PC-3 (cell line): ENCODE data around the gene RMC1. TPM values are rescaled to one million over a fixed set of nuclear protein-coding genes. Genes with fewer than 3 reads are reported as not detected.

Experiments used
- ATAC-seq: fragments of 200-7000 bp; cut with Tn5 transposase; 2 replicates; pipeline ENCODE4 v1.9.1; 2020; ENCODE audit warnings: mild to moderate bottlenecking, moderate library complexity
- BruUV-seq: library from RNA; stranded (reverse); fragments of 400-500 nt; replicated peaks from 2 replicates; lab custom pipeline; 2021; lab: Mats Ljungman, UMichigan
- CTCF ChIA-PET: fragments of 300-600 bp; sonication (Branson Sonifier 250); formaldehyde crosslinking; loops from one replicate; lab custom pipeline; 2022; ENCODE audit warnings: antibody characterized with exemption; lab: Charles Lee
- POLR2A ChIA-PET: fragments of 300-600 bp; sonication (Branson Sonifier 250); formaldehyde crosslinking; loops from one replicate; lab custom pipeline; 2022; ENCODE audit warnings: antibody characterized with exemption; ENCODE audit not compliant: unreplicated experiment; lab: Charles Lee
- DNase-seq: peaks from one replicate; pipeline ENCODE4 v3.0.0-alpha.2; 2015
- H2AFZ ChIP-seq: fragments of 300-600 bp; sonication (generic); 2 replicates; pipeline ENCODE4 v1.6.0; 2016; ENCODE audit warnings: antibody characterized with exemption, low read length
- H3F3A ChIP-seq: fragments of 300-600 bp; sonication (generic); one replicate; pipeline ENCODE4 v1.6.0; 2017; ENCODE audit warnings: antibody characterized with exemption, low read length, control low read depth, mild to moderate bottlenecking; ENCODE audit not compliant: unreplicated experiment
- H3K27ac ChIP-seq: fragments of 300-600 bp; sonication (generic); 2 replicates; pipeline ENCODE4 v1.5.1; 2016; ENCODE audit warnings: mild to moderate bottlenecking, low read length
- H3K27me3 ChIP-seq: fragments of 300-600 bp; sonication (generic); 2 replicates; pipeline ENCODE4 v1.6.1; 2016; ENCODE audit warnings: low read length, mixed read lengths
- H3K36me3 ChIP-seq: fragments of 300-600 bp; sonication (generic); 2 replicates; pipeline ENCODE4 v1.6.1; 2016; ENCODE audit warnings: low read depth, mixed run types, low read length, mixed read lengths
- H3K4me1 ChIP-seq: fragments of 300-600 bp; sonication (generic); 2 replicates; pipeline ENCODE4 v1.5.1; 2016; ENCODE audit warnings: low read length; ENCODE audit not compliant: insufficient read depth
- H3K4me2 ChIP-seq: fragments of 300-600 bp; sonication (generic); 2 replicates; pipeline ENCODE4 v1.6.0; 2016; ENCODE audit warnings: low read length
- H3K4me3 ChIP-seq: fragments of 300-600 bp; sonication (generic); 2 replicates; pipeline ENCODE4 v1.5.1; 2016; ENCODE audit warnings: mild to moderate bottlenecking, low read length, mixed read lengths
- H3K79me2 ChIP-seq: fragments of 300-600 bp; sonication (generic); 2 replicates; pipeline ENCODE4 v1.6.1; 2017; ENCODE audit warnings: low read length, mixed read lengths
- H3K9ac ChIP-seq: fragments of 300-600 bp; sonication (generic); 2 replicates; pipeline ENCODE4 v1.6.0; 2016; ENCODE audit warnings: mild to moderate bottlenecking, low read length
- H3K9me2 ChIP-seq: fragments of 300-600 bp; sonication (generic); replicated peaks from 2 replicates; pipeline ENCODE4 v1.6.1; 2016; ENCODE audit warnings: mixed run types, low read length, mixed read lengths
- H3K9me3 ChIP-seq: fragments of 300-600 bp; sonication (generic); 2 replicates; pipeline ENCODE4 v1.6.1; 2016; ENCODE audit warnings: low read length, mixed read lengths
- H4K20me1 ChIP-seq: fragments of 300-600 bp; sonication (generic); 2 replicates; pipeline ENCODE4 v1.6.1; 2016; ENCODE audit warnings: low read length, mixed read lengths
- EZH2 ChIP-seq: fragments of 300-600 bp; sonication (generic); IDR thresholded peaks from one replicate; pipeline ENCODE4 v1.6.1; 2017; ENCODE audit warnings: antibody characterized with exemption, mild to moderate bottlenecking, low read length; ENCODE audit not compliant: unreplicated experiment
- EZH2phosphoT487 ChIP-seq: fragments of 300-600 bp; sonication (generic); IDR thresholded peaks from 2 replicates; pipeline ENCODE4 v1.6.1; 2018; ENCODE audit warnings: mild to moderate bottlenecking, antibody characterized with exemption, low read length, borderline replicate concordance
- intact Hi-C: fragments of 100-400 bp; cut with micrococcal nuclease; formaldehyde crosslinking; loops from 2 replicates; pipeline ENCODE4 v1.9.0; 2023
- total RNA-seq: library from RNA; depleted of rRNA; stranded (reverse); fragments of >200 nt; gene quantifications from 2 replicates; pipeline ENCODE4 v1.2.3, GENCODE V29; 2014
- TF ChIP-seq, protein P1 (sequence below): fragments of 300-600 bp; sonication (generic); conservative IDR thresholded peaks from 2 replicates; pipeline ENCODE4 v1.5.1; 2017; ENCODE audit warnings: antibody characterized with exemption, low read depth, mild to moderate bottlenecking, low read length

The RMC1 gene
- total RNA-seq, 1 experiment from 2014 or later: 23.2 TPM

DNA sequence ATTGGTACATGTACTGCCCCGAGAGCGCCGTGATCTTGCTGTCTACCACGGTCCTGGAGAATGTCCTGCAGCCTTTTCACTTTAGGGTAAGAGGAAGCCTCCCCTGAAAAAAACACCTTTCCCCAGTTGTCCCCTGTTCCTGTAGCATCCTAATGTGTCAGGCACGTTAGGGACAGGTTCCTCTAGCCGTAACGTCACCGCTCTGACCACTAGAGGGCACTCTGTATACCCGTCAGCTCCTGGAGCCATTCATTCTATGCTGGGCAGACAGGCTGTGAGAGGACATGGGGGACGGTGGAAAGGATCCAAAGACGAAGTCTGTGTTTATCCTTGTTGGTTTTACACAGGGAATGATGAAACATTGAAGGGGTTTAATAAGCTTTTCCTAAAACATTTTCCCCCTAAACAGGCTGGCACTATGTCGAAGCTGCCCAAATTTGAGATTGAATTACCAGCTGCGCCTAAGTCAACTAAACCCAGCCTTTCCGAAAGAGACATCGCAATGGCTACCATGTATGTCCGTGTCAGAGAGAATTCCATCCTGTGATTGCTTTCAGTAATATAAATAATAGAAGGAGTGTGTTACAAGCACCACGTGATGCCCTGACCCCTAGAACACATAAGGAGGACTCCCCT is 12.7 kb downstream of the RMC1 start:
- H3K9me3 ChIP-seq: no peaks in the 10 kb centered on the region
- TF ChIP-seq EZH2phosphoT487: no peak
- TF ChIP-seq, protein P1, sequence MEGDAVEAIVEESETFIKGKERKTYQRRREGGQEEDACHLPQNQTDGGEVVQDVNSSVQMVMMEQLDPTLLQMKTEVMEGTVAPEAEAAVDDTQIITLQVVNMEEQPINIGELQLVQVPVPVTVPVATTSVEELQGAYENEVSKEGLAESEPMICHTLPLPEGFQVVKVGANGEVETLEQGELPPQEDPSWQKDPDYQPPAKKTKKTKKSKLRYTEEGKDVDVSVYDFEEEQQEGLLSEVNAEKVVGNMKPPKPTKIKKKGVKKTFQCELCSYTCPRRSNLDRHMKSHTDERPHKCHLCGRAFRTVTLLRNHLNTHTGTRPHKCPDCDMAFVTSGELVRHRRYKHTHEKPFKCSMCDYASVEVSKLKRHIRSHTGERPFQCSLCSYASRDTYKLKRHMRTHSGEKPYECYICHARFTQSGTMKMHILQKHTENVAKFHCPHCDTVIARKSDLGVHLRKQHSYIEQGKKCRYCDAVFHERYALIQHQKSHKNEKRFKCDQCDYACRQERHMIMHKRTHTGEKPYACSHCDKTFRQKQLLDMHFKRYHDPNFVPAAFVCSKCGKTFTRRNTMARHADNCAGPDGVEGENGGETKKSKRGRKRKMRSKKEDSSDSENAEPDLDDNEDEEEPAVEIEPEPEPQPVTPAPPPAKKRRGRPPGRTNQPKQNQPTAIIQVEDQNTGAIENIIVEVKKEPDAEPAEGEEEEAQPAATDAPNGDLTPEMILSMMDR: peak; percentile 94
- TF ChIP-seq EZH2: no peak
- no TSS peak for BruUV-seq
- DNase-seq (peak; percentile 86), ATAC-seq (peak; percentile 100)
- H3K4me3 ChIP-seq: no peak overlapping the region
- no peaks in the 10 kb centered on the region for H3F3A ChIP-seq
- H3K79me2 ChIP-seq: no peaks in the 10 kb centered on the region
- H3K9ac ChIP-seq: no peak overlapping the region
- H3K27ac ChIP-seq: no peak overlapping the region
- POLR2A ChIA-PET: no interaction called here
- H3K4me2 ChIP-seq: no peak overlapping the region
- no peaks in the 10 kb centered on the region for H3K9me2 ChIP-seq
- intact Hi-C loops: no loop called here
- H3K27me3 ChIP-seq: no peaks in the 10 kb centered on the region
- H2AFZ ChIP-seq: no peak overlapping the region
- H4K20me1 ChIP-seq: no peaks in the 10 kb centered on the region
- CTCF ChIA-PET: interaction anchor here (1.2 kb wide), 1 partner anchor 187 kb away, joined by 3 read pairs; no protein-coding TSS in a partner anchor
- H3K4me1 ChIP-seq: no peaks in the 10 kb centered on the region
- H3K36me3 ChIP-seq: peaks cover 22% of the 10 kb centered on the region; the same call in 1 of the 2 replicates

DNA sequence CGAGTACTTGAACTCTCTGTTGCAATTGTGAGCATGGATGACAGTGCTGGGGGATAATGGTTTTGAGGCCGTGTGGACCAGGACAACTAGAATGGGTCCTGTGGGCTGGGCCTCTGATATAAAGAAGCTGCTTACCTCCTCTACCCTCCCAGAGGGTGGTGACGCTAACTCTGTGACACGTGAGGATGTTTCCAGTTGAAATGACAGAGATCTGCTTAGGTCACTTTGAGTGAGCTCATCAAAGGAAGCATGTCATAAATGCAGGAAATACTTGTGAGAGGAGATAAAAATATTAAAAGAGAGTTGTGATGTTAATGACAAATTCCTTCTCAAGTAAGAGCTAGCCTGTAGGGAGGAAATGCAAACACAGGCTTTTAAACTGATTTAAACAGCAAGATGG is 16.4 kb downstream of the RMC1 start:
- no peak overlapping the region for H3K4me2 ChIP-seq
- peaks cover 37% of the 10 kb centered on the region; the same call in 1 of the 2 replicates for H3K36me3 ChIP-seq
- H3K4me1 ChIP-seq: peaks cover 18% of the 10 kb centered on the region
- no TSS peak for BruUV-seq
- no peak for DNase-seq
- no peaks in the 10 kb centered on the region for H3K27me3 ChIP-seq
- CTCF ChIA-PET: no interaction called here
- no peaks in the 10 kb centered on the region for H3K79me2 ChIP-seq
- intact Hi-C loops: loop anchor here (5.0 kb wide), 1 partner anchor 68 kb away; the partner anchor contains the start of gene NPC1
- no peak overlapping the region for H3K9ac ChIP-seq
- no peak overlapping the region for H2AFZ ChIP-seq
- no peaks in the 10 kb centered on the region for H3K9me2 ChIP-seq
- POLR2A ChIA-PET: no interaction called here
- H3K27ac ChIP-seq: no peak overlapping the region
- no peaks in the 10 kb centered on the region for H3K9me3 ChIP-seq
- TF ChIP-seq, protein P1: no peak
- no peak for TF ChIP-seq EZH2
- no peak overlapping the region for H3K4me3 ChIP-seq
- no peaks in the 10 kb centered on the region for H4K20me1 ChIP-seq
- ATAC-seq: no peak
- no peaks in the 10 kb centered on the region for H3F3A ChIP-seq

GRCh38 chr18:23521271-23521670 is 18.0 kb downstream of the RMC1 start:
- no peaks in the 10 kb centered on the region for H3K9me3 ChIP-seq
- H3K4me2 ChIP-seq: no peak overlapping the region
- CTCF ChIA-PET: no interaction called here
- no peak overlapping the region for H3K9ac ChIP-seq
- DNase-seq (no peak), ATAC-seq (no peak)
- H3K4me1 ChIP-seq: peaks cover 18% of the 10 kb centered on the region
- no peaks in the 10 kb centered on the region for H4K20me1 ChIP-seq
- H2AFZ ChIP-seq: no peak overlapping the region
- POLR2A ChIA-PET: no interaction called here
- H3K79me2 ChIP-seq: no peaks in the 10 kb centered on the region
- no peak overlapping the region for H3K4me3 ChIP-seq
- no peaks in the 10 kb centered on the region for H3F3A ChIP-seq
- no peak overlapping the region for H3K27ac ChIP-seq
- intact Hi-C loops: loop anchor here (5.0 kb wide), 1 partner anchor 66 kb away; the partner anchor contains the start of gene NPC1
- TF ChIP-seq EZH2phosphoT487: no peak
- TF ChIP-seq, protein P1: no peak
- no peak for TF ChIP-seq EZH2
- BruUV-seq: no TSS peak
- H3K9me2 ChIP-seq: no peaks in the 10 kb centered on the region
- peaks cover 41% of the 10 kb centered on the region for H3K36me3 ChIP-seq
- no peaks in the 10 kb centered on the region for H3K27me3 ChIP-seq
